T1000 (cell line): ENCODE data around the gene MDM2.

Experiments used
- DNase-seq: peaks from one replicate; lab custom pipeline; 2025; ENCODE audit warnings: mixed read lengths; lab: John Stamatoyannopoulos, UW

MDM2 gene

DNA sequence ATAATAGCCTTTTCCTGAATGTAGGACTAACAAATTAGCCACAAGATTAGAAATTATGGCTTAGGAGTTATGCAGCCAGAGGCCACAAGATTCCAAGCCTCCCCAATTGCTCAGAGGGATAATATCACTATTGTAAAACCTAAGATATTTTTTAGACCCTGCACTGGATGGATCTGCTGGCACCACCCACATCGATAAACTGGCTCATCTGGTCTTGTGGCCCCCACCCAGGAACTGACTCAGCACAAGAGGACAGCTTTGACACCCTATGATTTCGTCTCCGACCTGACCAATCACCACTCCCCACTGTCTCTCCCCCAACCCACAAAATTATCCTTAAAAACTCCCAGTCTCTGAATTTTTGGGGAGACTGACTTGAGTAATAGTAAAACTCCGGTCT, 70.3 kb downstream of the MDM2 start:
- DNase-seq, result no peak

GRCh38 chr12:68878846-68879245, 70.9 kb downstream of the MDM2 start:
- no peak for DNase-seq

DNA sequence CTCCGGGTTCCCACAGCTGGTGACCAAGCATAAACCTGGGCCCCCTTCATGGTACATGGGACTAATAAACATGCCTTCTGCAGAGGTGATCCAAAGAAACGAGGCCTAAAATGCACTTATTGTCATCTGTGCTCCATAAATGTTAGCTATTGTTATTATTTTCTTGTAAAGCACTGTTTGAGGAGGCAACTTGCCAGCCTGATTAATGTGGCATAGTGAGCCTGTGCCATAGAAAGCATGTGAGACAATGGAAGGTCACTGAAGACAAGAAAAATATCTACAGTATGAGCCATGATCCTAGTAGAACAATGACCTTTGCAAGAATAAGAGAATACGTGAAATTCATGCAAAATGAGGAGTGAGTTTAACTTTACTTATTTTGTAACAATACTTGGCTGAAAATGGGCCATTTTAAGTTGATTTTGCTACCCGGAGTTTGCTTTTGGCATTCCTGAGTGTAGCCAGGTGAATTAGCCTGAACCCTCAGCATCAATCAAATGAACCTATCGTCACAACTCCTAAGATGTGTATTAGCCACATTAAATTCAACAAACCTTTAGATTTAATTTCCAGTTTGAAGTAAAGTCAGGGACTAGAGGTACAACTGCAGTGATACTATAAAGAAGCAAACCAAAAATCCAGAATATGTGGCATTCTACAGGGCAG, 72.8 kb downstream of the MDM2 start:
- no peak for DNase-seq

DNA sequence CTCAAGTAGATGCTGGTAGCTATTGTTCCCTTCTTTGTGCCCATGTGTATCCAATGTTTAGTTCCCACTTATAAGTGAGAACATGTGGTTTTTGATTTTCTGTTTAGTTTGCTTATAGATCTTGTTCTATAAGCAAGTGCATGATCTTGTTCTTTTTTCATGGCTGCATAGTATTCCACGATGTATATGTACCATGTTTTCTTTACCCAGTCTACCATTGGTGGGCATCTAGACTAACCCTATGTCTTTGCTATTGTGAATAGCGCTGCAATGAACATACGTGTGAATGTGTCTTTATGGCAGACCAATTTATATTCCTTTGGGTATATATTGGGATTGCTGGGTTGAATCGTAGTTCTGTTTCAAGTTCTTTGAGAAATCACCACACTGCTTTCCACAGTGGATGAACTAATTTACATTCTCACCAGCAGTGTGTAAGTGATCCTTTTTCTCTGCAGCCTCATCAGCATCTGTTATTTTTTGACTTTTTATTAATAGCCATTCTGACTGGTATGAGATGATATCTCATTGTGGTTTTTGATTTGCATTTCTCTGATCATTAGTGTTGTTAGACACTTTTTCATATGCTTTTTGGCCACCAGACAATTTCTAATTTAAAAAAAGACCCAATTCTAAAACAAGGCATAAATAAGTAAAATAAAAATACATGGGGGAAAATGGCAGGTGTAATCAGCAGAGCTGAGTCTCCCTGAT, 74.4 kb downstream of the MDM2 start:
- DNase-seq, result no peak

DNA sequence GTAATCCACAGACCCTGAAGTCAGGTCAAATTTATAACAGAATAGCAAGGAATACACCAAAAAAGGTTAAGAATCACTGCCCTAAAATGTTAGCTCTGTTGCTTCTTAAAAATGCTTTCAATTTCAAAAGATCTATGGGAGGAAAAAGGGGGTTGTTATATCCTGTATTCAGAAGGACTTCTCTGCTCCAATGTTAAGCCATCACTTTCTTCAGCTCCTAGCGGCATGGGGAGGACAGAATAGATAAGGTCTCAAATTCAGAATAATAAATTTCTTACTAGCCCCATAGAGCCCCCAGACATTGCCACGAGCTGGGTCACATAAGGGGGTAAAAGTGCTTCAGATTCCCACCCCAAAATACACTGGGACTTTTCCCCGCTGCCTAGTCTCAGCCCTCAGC, 75.2 kb downstream of the MDM2 start:
- no peak for DNase-seq

DNA sequence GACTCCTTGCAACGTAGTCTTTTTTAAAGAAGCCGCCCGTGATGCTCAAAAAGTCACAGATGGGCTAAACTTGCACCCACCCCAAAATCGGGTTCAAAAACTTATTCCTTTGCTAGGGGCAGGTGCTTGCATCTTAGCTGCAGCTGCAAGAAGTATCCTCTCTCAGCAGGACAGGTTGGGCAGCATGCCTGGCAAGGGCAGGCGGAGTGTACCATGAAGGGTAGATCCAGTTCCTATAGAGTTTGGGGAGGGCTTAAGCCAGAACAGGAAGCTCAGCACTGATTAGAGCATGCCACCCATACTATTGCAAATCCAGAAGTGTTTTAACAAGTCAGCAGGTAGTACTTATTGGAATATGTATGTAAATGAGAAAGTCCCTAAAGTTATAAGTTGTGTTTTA, 76.3 kb downstream of the MDM2 start:
- DNase-seq, result no peak

GRCh38 chr12:68885381-68885780, 77.4 kb downstream of the MDM2 start:
- no peak for DNase-seq

DNA sequence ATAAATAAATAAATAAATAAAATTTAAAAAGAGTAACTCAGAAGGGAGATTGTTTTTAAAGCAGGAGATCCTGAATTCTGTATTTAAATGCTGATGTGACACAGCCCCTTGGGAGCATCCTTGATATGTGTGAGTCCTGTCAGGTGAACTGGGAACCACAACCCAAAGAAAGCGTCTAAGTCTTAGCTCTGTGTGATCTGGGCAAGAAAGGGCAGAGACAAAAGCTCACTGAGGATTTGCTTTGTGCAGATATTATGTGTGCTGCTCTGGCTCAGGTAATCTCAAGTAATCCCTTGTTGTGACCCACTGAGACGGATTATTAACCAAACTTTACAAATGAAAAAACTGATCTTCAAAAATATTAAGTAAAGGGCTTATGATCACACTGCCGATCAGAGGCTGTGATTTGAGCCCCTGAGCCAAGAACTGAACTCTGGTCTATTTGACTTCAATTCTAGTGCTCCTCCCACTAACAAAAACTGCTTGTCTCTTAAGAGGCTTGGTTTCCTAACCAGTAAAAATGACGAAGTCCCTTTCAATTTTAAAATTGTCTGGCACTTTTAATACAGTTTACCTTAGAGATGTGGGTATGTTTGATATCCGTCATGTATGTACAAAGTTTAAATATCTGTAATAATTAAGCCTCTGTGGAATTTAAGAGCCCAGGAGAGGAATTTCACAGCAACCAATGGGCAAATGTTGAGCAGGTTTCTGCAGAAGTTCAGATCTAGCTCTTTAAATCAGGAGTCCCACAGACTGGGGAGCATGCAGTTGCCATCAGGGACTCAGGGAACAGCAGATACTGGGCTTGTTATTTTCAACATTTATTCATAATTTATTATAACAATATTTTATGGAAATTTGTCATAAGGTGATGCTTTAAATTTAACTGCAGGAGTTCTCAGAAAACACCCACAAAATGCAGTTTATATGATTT, 78.9 kb downstream of the MDM2 start:
- no peak for DNase-seq

- no peak for DNase-seq
These were observed 79.7 kb downstream of the MDM2 start for GRCh38 chr12:68887641-68888040.

DNA sequence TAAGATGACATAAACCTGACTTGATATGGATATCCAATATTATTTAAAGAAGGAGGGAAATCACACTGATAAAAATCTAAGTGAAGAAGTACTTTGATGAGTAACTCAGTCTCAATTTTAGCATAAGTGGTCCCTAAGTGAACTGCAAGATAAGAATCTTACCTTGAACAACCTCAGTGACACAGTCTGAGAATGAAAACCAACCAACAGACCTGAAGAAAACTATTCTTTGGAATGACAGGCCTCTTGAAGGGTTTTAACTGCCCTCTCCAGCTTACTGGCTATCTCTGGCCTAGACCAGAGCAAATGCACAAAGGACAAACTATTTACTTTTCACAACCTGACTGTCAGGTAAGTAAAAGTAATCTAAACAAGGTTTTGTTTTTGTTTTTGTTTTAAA, 80.3 kb downstream of the MDM2 start:
- DNase-seq, result no peak

- no peak for DNase-seq
These were observed 82.7 kb downstream of the MDM2 start for GRCh38 chr12:68890701-68891113.

DNA sequence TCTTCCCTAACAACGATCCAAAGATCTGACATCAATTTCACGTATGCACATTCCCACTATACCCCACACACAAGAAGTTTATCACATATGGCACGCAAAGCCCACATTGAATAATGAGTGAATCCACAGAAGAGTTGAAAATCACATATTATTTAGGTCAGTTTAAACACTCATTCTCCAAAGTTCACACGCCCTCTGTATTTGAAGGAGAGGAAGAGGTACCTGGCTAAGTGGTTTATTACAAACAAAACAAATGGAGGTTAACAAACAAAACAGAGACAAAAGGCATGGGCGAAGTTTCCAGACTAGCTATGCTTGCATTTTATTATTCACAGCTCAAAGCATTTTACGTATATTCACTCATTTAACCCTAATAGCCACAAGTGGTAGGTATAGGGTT, 83.2 kb downstream of the MDM2 start:
- DNase-seq, result no peak

DNA sequence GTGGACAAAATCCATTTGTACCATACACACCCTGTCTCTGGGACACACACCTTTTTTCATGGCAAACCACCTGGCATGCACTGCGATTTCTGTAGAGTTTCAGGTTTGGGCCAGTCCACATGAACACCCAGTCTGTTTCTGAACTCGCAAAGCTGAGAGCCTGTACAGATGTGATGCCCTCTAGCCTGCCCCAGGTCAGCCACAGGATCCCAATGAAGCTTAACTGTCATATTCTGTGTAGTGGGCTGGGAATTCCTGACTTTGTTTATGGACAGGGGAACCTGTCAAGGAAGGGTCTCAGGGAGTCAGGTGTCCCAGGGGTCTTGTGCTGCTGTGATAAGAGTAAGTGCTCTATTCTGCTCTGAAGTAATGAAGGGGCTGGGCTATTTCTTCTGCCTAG, 85.2 kb downstream of the MDM2 start:
- DNase-seq, result no peak

GRCh38 chr12:68893741-68894140, 85.8 kb downstream of the MDM2 start:
- DNase-seq, result no peak

GRCh38 chr12:68894276-68894855, 86.4 kb downstream of the MDM2 start:
- DNase-seq, result no peak

DNA sequence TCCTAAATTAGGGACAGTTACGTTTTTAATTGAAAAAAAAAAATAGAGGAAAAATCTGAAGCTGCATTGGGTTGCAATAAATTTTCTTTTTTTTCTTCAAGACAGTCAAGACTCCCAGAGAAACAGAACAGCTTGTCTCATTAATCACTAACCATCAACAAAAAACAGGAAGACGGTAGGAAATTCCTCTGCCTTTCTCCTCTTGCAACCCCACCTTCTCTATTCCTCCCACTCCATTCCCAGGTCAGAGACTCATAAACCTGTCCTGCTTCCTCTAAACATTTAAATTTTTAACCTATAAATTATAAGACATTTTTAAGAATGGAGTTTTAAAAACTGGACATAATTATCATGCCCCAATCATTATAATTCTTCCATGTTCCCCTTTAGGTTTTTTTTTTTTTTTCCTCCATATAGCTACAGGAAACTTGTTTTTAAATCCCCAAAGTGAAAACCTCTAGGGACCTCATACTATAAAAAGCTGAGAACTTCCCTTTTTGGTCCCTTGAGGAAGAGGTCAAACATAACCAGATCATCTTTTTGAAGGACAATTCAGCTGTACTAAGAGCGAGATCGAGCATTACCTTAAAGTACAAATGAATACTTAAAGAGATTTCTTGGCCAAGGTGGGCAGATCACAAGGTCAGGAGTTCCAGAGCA, 89.0 kb downstream of the MDM2 start:
- no peak for DNase-seq

DNA sequence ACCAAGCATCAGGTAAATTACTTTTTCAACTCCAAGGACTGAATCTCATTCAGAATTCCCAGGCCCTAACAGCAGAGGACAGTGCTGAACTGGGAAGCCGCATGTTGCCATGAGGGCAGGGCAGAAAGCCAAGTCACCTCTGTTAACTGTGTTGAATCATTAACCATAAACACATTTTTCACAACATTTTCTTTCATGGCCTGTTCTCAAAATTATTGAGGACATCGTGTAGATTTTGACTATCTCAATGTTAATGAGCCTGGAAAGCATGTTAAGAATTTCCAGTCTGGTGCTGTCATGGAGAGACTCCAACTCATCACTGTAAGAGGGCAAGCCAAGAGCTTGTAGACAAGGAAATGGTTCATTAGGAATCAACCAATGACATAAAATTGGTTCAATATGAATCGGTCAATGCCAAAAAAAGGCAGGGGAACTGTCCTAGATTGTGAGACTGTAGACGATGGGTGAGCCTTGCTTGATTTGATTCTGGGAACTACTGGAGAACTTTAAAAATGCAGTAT, 91.3 kb downstream of the MDM2 start:
- DNase-seq, result peak; percentile 92

GRCh38 chr12:68900241-68900640, 92.3 kb downstream of the MDM2 start:
- no peak for DNase-seq
